DOHH2 (cell line): ENCODE data around the gene SFXN1.

Source experiments
- EZH2phosphoT487 ChIP-seq: fragments of 200-600 bp; sonication (generic); IDR thresholded peaks from 2 replicates; pipeline ENCODE4 v1.6.1; 2017; ENCODE audit warnings: borderline replicate concordance, mild to moderate bottlenecking, antibody characterized with exemption, low read length, moderate library complexity, mixed read lengths
- TF ChIP-seq, protein P1 (sequence below): fragments of 200-600 bp; sonication (generic); IDR thresholded peaks from one replicate; pipeline ENCODE4 v1.5.1; 2014; ENCODE audit warnings: antibody characterized with exemption, mild to moderate bottlenecking, low read depth, low read length; ENCODE audit not compliant: poor library complexity, severe bottlenecking

DNA sequence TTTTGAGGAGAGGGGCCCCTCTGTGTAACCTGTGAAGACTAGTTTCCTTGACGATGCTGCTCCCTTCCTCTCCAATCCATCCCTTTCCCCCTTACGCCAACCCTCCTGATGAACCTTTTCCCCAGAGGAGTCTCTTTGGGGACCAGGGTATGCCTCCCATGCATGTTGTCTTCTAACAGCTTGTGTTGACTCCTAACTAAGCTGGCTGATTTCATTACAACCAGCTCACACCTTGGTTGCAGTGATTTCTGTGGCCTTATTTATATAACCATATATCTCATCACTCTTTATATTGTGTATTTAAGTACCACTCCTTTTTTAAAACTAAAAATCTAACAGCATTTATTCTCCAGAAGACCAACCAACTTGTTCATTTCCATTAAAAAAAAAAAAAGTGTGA lies 42.5 kb downstream of the SFXN1 start:
- TF ChIP-seq EZH2phosphoT487 = no peak
- TF ChIP-seq, protein P1, sequence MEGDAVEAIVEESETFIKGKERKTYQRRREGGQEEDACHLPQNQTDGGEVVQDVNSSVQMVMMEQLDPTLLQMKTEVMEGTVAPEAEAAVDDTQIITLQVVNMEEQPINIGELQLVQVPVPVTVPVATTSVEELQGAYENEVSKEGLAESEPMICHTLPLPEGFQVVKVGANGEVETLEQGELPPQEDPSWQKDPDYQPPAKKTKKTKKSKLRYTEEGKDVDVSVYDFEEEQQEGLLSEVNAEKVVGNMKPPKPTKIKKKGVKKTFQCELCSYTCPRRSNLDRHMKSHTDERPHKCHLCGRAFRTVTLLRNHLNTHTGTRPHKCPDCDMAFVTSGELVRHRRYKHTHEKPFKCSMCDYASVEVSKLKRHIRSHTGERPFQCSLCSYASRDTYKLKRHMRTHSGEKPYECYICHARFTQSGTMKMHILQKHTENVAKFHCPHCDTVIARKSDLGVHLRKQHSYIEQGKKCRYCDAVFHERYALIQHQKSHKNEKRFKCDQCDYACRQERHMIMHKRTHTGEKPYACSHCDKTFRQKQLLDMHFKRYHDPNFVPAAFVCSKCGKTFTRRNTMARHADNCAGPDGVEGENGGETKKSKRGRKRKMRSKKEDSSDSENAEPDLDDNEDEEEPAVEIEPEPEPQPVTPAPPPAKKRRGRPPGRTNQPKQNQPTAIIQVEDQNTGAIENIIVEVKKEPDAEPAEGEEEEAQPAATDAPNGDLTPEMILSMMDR = no peak
